HG02759 (cell line): ENCODE data around the gene KIF13A.
"Not testable (repeated sequence)": the region's sequence is repeated elsewhere in the genome, so short reads cannot be mapped to it uniquely, and the experiment has no call there.

Source experiments
- ATAC-seq: cut with Tn5 transposase; IDR thresholded peaks from one replicate; pipeline ENCODE4 v1.9.1; 2021; ENCODE audit warnings: mild to moderate bottlenecking, moderate library complexity; ENCODE audit not compliant: unreplicated experiment

Gene KIF13A

GRCh38 chr6:17816921-17817611 is 170.4 kb downstream of the KIF13A start:
- no peak for ATAC-seq

- no peak for ATAC-seq
These were observed 173.9 kb downstream of the KIF13A start for GRCh38 chr6:17813542-17813941.

- no peak for ATAC-seq
These were observed 175.1 kb downstream of the KIF13A start for GRCh38 chr6:17812311-17812710.

GRCh38 chr6:17808609-17809008 is 178.8 kb downstream of the KIF13A start:
- no peak for ATAC-seq

- ATAC-seq = not testable (repeated sequence)
These were observed 180.0 kb downstream of the KIF13A start for GRCh38 chr6:17807431-17807830.

GRCh38 chr6:17803409-17803808 is 184.0 kb downstream of the KIF13A start:
- no peak for ATAC-seq

GRCh38 chr6:17798477-17799154 is 188.8 kb downstream of the KIF13A start:
- ATAC-seq = no peak

GRCh38 chr6:17790489-17790888 is 196.9 kb downstream of the KIF13A start:
- ATAC-seq = no peak

- ATAC-seq = no peak
These were observed 202.2 kb downstream of the KIF13A start for GRCh38 chr6:17785094-17785787.

GRCh38 chr6:17780061-17780460 is 207.4 kb downstream of the KIF13A start:
- no peak for ATAC-seq

GRCh38 chr6:17771609-17772008 is 215.8 kb downstream of the KIF13A start:
- ATAC-seq = no peak

GRCh38 chr6:17768881-17769280 is 218.6 kb downstream of the KIF13A start:
- no peak for ATAC-seq

- no peak for ATAC-seq
These were observed 219.0 kb downstream of the KIF13A start for GRCh38 chr6:17768388-17768787.

GRCh38 chr6:17762651-17763050 is 224.8 kb downstream of the KIF13A start:
- no peak for ATAC-seq

GRCh38 chr6:17758119-17758518 is 229.3 kb downstream of the KIF13A start:
- no peak for ATAC-seq

GRCh38 chr6:17754254-17754653 is 233.2 kb downstream of the KIF13A start:
- no peak for ATAC-seq

- not testable (repeated sequence) for ATAC-seq
These were observed 242.1 kb downstream of the KIF13A start for GRCh38 chr6:17745324-17745723.

- not testable (repeated sequence) for ATAC-seq
These were observed 242.6 kb downstream of the KIF13A start for GRCh38 chr6:17744757-17745308.

GRCh38 chr6:17744019-17744756 is 243.2 kb downstream of the KIF13A start:
- ATAC-seq = no peak

- ATAC-seq = no peak
These were observed 245.9 kb downstream of the KIF13A start for GRCh38 chr6:17741507-17741906.
